DOHH2 (cell line): ENCODE data around the gene ALX4.

Experiments used
- H3F3A ChIP-seq: fragments of 200-600 bp; sonication (generic), shearing (Covaris generic); 2 replicates; pipeline ENCODE4 v1.6.0; 2016; ENCODE audit warnings: antibody characterized with exemption, mild to moderate bottlenecking; ENCODE audit not compliant: control insufficient read depth, insufficient read depth
- H3K27ac ChIP-seq: fragments of 200-600 bp; sonication (generic); 2 replicates; pipeline ENCODE4 v1.5.1; 2014; ENCODE audit warnings: low read depth, mild to moderate bottlenecking, low read length, moderate library complexity
- H3K27me3 ChIP-seq: fragments of 200-600 bp; sonication (generic); 2 replicates; pipeline ENCODE4 v1.6.1; 2014; ENCODE audit warnings: mild to moderate bottlenecking, low read length, mixed read lengths; ENCODE audit not compliant: control insufficient read depth
- H3K36me3 ChIP-seq: fragments of 200-600 bp; sonication (generic); 2 replicates; pipeline ENCODE4 v1.6.1; 2014; ENCODE audit warnings: mild to moderate bottlenecking, low read length, moderate library complexity, mixed read lengths; ENCODE audit not compliant: control insufficient read depth
- H3K4me1 ChIP-seq: fragments of 200-600 bp; sonication (generic); 2 replicates; pipeline ENCODE4 v1.6.1; 2014; ENCODE audit warnings: mild to moderate bottlenecking, low read length, mixed read lengths; ENCODE audit not compliant: control insufficient read depth
- H3K4me2 ChIP-seq: fragments of 200-600 bp; sonication (generic); 2 replicates; pipeline ENCODE4 v1.6.0; 2014; ENCODE audit warnings: mild to moderate bottlenecking, low read length, moderate library complexity
- H3K4me3 ChIP-seq: fragments of 200-600 bp; sonication (generic); 2 replicates; pipeline ENCODE4 v1.5.1; 2014; ENCODE audit warnings: mild to moderate bottlenecking, low read length, mixed read lengths
- H3K79me2 ChIP-seq: fragments of 200-600 bp; sonication (generic); 2 replicates; pipeline ENCODE4 v1.6.1; 2014; ENCODE audit warnings: mild to moderate bottlenecking, low read length, mixed read lengths; ENCODE audit not compliant: control insufficient read depth
- H3K9me2 ChIP-seq: fragments of 200-600 bp; sonication (generic); replicated peaks from 2 replicates; pipeline ENCODE4 v1.6.1; 2014; ENCODE audit warnings: mild to moderate bottlenecking, low read length, mixed read lengths; ENCODE audit not compliant: control insufficient read depth
- H3K9me3 ChIP-seq: fragments of 200-600 bp; sonication (generic); 2 replicates; pipeline ENCODE4 v1.6.1; 2014; ENCODE audit warnings: antibody characterized with exemption, low read length, mixed read lengths; ENCODE audit not compliant: control insufficient read depth, insufficient read depth
- H4K20me1 ChIP-seq: fragments of 200-600 bp; sonication (generic); 2 replicates; pipeline ENCODE4 v1.6.0; 2014; ENCODE audit warnings: low read depth, mild to moderate bottlenecking, antibody characterized with exemption, low read length, moderate library complexity; ENCODE audit not compliant: control insufficient read depth, insufficient read depth
- EZH2phosphoT487 ChIP-seq: fragments of 200-600 bp; sonication (generic); IDR thresholded peaks from 2 replicates; pipeline ENCODE4 v1.6.1; 2017; ENCODE audit warnings: borderline replicate concordance, mild to moderate bottlenecking, antibody characterized with exemption, low read length, moderate library complexity, mixed read lengths
- TF ChIP-seq, protein P1 (sequence below): fragments of 200-600 bp; sonication (generic); IDR thresholded peaks from one replicate; pipeline ENCODE4 v1.5.1; 2014; ENCODE audit warnings: antibody characterized with exemption, mild to moderate bottlenecking, low read depth, low read length; ENCODE audit not compliant: poor library complexity, severe bottlenecking

The ALX4 gene

GRCh38 chr11:44288133-44288526 lies 21.8 kb downstream of the ALX4 start:
- no peaks in the 10 kb centered on the region for H3K36me3 ChIP-seq
- H3K4me1 ChIP-seq = no peaks in the 10 kb centered on the region
- no peaks in the 10 kb centered on the region for H3K9me2 ChIP-seq
- H3K27me3 ChIP-seq = no peaks in the 10 kb centered on the region
- no peak overlapping the region for H3K27ac ChIP-seq
- no peak overlapping the region for H3K4me2 ChIP-seq
- H3K4me3 ChIP-seq = no peak overlapping the region
- TF ChIP-seq, protein P1, sequence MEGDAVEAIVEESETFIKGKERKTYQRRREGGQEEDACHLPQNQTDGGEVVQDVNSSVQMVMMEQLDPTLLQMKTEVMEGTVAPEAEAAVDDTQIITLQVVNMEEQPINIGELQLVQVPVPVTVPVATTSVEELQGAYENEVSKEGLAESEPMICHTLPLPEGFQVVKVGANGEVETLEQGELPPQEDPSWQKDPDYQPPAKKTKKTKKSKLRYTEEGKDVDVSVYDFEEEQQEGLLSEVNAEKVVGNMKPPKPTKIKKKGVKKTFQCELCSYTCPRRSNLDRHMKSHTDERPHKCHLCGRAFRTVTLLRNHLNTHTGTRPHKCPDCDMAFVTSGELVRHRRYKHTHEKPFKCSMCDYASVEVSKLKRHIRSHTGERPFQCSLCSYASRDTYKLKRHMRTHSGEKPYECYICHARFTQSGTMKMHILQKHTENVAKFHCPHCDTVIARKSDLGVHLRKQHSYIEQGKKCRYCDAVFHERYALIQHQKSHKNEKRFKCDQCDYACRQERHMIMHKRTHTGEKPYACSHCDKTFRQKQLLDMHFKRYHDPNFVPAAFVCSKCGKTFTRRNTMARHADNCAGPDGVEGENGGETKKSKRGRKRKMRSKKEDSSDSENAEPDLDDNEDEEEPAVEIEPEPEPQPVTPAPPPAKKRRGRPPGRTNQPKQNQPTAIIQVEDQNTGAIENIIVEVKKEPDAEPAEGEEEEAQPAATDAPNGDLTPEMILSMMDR = no peak
- TF ChIP-seq EZH2phosphoT487 = no peak
- no peaks in the 10 kb centered on the region for H3K9me3 ChIP-seq
- H3F3A ChIP-seq = no peaks in the 10 kb centered on the region
- H3K79me2 ChIP-seq = no peaks in the 10 kb centered on the region
- H4K20me1 ChIP-seq = no peaks in the 10 kb centered on the region

DNA sequence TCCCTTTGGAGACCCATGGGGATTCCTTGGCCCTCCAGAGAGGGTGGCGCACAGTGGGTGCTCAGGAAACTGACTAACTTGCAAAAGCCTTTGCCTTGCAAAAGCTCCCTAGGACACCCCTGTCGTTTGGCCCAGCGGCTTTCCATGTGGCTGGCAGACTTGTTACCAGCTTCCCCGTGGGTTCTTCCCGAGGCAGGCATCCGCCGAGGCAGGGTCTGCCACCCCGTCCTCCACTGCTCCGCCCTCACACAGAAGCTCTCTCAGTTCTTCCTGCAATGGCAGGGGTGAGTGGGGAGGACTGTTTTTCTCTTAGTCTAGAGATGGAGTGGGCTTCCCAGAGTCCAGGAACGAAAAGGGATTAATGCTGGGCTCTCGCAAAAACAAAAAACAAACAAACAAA lies 23.0 kb downstream of the ALX4 start:
- Histone ChIP-seq H3K36me3 (no peaks in the 10 kb centered on the region), H3F3A (no peaks in the 10 kb centered on the region), H3K79me2 (no peaks in the 10 kb centered on the region), H3K9me3 (no peaks in the 10 kb centered on the region), H4K20me1 (no peaks in the 10 kb centered on the region), H3K4me2 (no peak overlapping the region), H3K27me3 (no peaks in the 10 kb centered on the region), H3K4me3 (no peak overlapping the region), H3K4me1 (no peaks in the 10 kb centered on the region), H3K27ac (no peak overlapping the region), H3K9me2 (no peaks in the 10 kb centered on the region)
- TF ChIP-seq, protein P1 = no peak
- TF ChIP-seq EZH2phosphoT487 = no peak

GRCh38 chr11:44286268-44286880 lies 23.6 kb downstream of the ALX4 start:
- Histone ChIP-seq H3K27me3 (no peaks in the 10 kb centered on the region), H3K9me3 (no peaks in the 10 kb centered on the region), H3F3A (no peaks in the 10 kb centered on the region), H3K36me3 (no peaks in the 10 kb centered on the region), H3K4me3 (no peak overlapping the region), H3K4me2 (no peak overlapping the region), H3K9me2 (no peaks in the 10 kb centered on the region), H4K20me1 (no peaks in the 10 kb centered on the region), H3K4me1 (no peaks in the 10 kb centered on the region), H3K27ac (no peak overlapping the region), H3K79me2 (no peaks in the 10 kb centered on the region)
- TF ChIP-seq EZH2phosphoT487 = no peak
- TF ChIP-seq, protein P1 = peak; percentile 94
